HG02852 (cell line): ENCODE results near the gene ALDOB.

Experiments used
- ATAC-seq: cut with Tn5 transposase; IDR thresholded peaks from one replicate; pipeline ENCODE4 v1.9.1; 2021; ENCODE audit warnings: mild to moderate bottlenecking, moderate library complexity; ENCODE audit not compliant: unreplicated experiment

ALDOB gene

GRCh38 chr9:101435601-101436079 lies at the start of gene ALDOB:
Gene ALDOB (minus strand): TSS chr9:101435774. CDS start chr9:101430887, 4,887 bp downstream.
- no peak for ATAC-seq

GRCh38 chr9:101484046-101484445 lies 48.5 kb upstream of the ALDOB start:
- no peak for ATAC-seq

DNA sequence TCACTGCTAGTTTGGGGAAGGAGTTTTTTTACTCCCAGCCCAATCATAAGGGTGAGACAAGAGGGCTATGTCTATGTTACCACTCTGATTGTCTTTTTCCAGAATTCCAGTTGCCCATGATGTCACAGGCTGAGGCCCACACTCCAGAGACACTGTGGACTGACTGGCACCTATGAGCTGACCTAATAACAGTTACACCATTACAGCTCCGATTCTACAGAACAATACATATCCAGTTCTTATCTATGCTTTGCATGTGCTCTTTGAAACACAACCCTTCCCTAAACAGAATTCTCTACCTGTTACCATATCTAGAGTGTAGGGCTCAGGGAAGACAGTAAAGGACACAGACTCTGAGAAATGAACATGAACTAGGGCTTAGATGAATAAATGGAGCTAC lies 45.7 kb upstream of the ALDOB start:
- no peak for ATAC-seq

DNA sequence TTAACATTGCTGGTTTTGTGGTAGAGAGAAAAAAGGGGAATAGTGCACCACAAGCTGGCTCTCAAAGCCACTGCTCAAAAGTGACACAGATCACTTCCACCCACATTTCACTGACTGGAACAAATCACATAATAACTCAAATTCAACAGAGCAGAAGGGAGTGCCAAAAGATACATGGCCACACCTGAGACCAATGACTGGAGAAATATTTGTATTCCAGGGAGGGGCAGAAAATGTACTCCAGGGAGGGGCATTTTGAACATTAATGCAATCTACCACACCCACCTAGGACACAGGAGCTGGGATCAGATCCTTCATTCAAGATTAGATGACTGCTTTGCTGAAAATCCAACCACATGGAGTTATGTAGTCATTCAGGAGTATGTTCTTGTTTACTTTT lies 44.8 kb upstream of the ALDOB start:
- ATAC-seq, result no peak

DNA sequence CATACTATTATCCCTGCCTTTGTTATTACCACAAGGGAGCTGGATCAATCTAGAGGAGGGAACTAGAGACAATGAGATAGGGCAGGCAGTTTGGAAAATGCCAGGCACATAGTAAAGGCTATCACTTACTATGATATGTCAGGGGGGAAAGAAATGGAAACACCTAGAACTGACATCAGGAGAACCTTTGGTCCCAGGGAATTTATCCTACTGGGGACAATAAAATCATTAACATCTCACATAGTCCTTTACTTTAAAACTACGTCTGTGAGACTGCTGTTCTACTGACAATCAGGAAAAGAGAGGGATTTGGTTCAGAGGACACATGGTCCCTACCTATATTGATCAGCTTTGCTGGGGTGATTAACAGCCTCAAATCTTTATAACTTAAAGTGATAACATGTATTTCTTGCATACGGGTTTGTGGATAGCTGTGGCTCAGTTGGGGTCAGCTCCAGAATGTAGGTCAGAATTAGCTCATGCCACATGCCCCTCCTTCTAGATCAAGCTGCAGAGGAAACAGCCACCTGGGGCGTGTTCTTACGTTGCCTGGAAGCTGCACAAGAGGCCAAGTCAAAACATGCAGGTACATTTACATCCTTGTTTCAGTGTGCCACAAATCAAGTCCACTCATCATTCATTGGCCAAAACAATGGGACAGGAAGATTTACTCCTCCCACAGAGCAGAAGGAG lies 43.9 kb upstream of the ALDOB start:
- ATAC-seq, result no peak

DNA sequence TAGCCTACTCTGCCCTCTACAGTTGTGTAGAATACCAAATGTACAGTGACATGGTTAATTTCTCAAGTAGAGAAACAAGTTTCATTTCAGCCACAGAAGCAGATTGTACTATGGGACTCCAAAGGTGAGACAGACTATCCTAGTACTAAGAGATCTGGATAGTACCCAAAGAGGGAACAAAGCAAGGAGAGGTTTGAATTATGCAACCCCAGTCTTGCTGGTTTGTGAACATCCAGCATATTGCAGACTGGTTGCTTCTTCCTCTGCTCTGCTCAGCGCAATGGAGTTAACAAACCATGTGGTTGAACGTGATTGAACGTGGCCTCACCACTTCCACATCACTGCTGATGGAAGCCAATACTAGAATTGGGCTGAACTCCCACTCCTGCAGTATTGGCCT lies 43.3 kb upstream of the ALDOB start:
- no peak for ATAC-seq

- no peak for ATAC-seq
Observed at GRCh38 chr9:101478444-101478843, 42.9 kb upstream of the ALDOB start.

GRCh38 chr9:101477736-101478135 lies 42.2 kb upstream of the ALDOB start:
- ATAC-seq, result no peak

DNA sequence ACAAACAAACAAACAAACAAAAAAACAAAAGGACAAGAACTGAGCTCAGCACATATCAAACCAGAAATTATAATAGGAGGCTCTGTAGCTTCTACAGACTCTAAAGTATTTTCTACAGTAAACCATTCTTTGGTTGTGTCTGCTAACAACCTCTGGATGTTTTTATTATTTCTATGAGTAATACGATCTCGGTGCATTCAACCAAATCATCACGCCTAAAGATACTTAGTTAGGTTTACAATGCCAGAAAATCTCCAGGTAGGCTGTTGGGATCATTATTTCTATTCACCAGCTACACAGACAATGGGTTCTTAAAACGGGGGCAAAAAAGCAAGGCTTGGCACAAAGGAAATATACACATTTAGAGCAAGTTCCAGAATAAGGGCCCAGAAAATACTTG lies 41.6 kb upstream of the ALDOB start:
- no peak for ATAC-seq

DNA sequence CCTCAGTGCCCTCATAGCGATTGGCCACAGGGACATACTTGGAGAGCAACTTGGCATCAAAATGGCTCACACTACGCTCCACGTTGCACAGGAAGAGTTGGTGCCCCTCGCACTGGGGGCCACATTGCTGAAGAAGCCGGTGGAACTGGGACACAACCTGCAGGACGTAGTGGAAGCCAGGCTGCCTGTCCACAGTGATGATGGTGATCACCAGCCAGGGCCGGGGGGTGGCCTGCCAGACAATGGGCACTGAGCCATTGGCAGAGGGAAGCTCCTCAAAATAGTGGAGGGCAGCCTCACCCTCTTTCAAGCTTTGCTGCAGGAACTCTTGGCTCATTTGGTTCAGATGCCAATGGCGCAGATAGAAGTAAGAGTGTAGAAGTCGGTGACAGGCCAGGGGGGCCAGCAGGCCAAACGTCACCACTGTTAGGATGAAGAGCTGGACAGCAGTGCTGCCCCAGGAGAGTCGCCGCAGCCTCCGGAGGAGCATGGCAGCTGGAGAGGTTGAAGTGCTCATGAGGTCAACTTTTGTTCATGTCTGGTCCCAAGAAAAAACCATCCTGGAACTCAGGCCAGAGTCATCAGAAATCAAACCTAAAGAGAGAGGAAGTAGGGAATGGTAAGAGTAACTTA lies 41.1 kb upstream of the ALDOB start:
- no peak for ATAC-seq

GRCh38 chr9:101472891-101473290 lies 37.3 kb upstream of the ALDOB start:
- ATAC-seq, result no peak

GRCh38 chr9:101470929-101471328 lies 35.4 kb upstream of the ALDOB start:
- no peak for ATAC-seq

DNA sequence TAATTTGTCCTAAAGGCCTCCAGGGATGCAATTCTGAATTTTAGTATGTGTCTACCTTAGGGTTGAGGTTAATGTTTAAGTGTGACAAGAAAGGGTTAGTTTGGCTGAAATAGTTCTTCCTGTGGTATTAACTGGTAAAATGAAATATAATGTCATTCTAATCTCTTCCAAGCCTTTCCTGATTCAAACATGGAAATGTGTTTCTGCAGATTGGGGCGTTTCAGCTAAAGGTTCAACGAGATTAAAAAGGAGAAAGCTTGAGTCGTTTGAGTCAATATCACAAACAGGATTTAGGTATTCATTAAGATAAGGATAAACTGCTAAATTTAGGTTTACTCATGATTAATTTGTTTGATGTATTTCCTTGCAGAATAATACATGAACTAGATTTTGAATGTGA lies 34.4 kb upstream of the ALDOB start:
- ATAC-seq, result no peak

- no peak for ATAC-seq
Observed at GRCh38 chr9:101469026-101469425, 33.5 kb upstream of the ALDOB start.

DNA sequence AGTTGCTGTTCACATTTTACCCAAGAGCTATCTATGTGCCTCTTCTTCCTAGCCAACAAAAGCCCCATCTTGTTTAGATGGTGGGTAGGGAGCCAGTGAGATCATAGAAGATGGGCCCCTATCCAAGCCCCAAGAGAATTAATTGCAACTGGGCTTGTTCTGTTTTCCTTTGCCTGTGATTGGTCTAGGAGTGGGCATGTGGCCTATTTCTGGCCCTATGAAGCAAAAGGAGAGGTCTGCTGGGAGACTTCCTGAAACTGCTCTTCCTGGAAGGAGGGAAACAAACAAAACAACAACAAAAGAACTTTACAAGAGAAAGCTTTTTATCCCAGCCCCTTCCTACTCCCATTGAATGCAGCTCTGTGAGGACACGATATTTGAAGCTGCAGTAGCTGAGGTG lies 32.5 kb upstream of the ALDOB start:
- ATAC-seq, result no peak

GRCh38 chr9:101467690-101468089 lies 32.1 kb upstream of the ALDOB start:
- no peak for ATAC-seq

- no peak for ATAC-seq
Observed at GRCh38 chr9:101466863-101467262, 31.3 kb upstream of the ALDOB start.

- no peak for ATAC-seq
Observed at GRCh38 chr9:101465326-101465915, 29.8 kb upstream of the ALDOB start.

DNA sequence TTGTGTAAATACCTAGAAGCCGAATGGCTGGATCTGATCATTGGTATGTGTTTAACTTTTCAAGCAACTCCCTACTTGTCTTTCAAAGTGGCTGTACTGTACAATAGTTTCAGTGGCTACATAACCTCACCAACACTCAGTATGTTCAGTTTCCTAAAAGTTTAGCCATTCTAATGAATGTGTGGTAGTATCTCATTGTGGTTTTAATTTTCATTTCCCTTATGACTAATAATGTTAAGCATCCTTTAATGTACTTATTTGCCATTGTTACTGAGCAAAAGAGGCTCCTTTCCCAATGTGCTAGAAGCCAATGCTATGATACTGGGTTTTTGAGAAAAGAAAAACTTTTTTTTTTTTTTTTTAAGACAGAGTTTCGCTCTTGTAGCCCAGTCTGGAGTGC lies 27.8 kb upstream of the ALDOB start:
- ATAC-seq, result no peak

- no peak for ATAC-seq
Observed at GRCh38 chr9:101462558-101462957, 27.0 kb upstream of the ALDOB start.

DNA sequence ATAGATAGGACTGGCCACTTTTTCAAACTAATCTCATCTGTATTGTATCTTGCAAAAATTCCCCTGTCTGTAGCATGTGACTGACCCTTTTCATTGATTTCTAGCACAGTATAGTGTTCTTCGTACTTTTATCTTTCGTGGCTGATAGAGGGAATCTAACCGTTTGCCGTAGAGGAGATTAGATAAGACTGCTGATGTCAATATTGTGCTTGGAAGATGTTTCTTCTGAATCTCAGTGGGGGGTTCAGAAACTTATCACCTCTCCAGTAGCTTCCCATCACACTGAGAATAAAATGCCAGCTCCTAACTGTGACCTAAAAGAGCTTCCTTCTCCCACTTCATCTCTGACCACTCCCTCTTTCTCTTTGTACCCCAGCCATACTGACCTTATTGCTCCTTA lies 25.4 kb upstream of the ALDOB start:
- ATAC-seq, result no peak

GRCh38 chr9:101458963-101459631 lies 23.5 kb upstream of the ALDOB start:
- peak; percentile 89 for ATAC-seq
